Vagina (tissue), 2 donors: Measurements from ENCODE around the gene NEDD8.

Experiments used
- POLR2AphosphoS5 ChIP-seq, 2 donors: sonication (generic); formaldehyde crosslinking; IDR thresholded peaks; one replicate each; pipeline ENCODE4 v1.9.0; 2017; ENCODE audit warnings: antibody characterized with exemption in 2 of 2, mild to moderate bottlenecking in 2 of 2, low read depth in 1 of 2; ENCODE audit not compliant: insufficient read depth in 1 of 2
- TF ChIP-seq, protein P1 (sequence below), 3 experiments: fragments of 450-650 bp in 2 of 3; fragments of 200-600 bp in 1 of 3; sonication (generic) in 1 of 3; IDR thresholded peaks; one replicate each; pipeline ENCODE4 v1.5.1; 2017 to 2019; ENCODE audit warnings: antibody characterized with exemption in 3 of 3, mild to moderate bottlenecking in 2 of 3, moderate library complexity in 2 of 3

DNA sequence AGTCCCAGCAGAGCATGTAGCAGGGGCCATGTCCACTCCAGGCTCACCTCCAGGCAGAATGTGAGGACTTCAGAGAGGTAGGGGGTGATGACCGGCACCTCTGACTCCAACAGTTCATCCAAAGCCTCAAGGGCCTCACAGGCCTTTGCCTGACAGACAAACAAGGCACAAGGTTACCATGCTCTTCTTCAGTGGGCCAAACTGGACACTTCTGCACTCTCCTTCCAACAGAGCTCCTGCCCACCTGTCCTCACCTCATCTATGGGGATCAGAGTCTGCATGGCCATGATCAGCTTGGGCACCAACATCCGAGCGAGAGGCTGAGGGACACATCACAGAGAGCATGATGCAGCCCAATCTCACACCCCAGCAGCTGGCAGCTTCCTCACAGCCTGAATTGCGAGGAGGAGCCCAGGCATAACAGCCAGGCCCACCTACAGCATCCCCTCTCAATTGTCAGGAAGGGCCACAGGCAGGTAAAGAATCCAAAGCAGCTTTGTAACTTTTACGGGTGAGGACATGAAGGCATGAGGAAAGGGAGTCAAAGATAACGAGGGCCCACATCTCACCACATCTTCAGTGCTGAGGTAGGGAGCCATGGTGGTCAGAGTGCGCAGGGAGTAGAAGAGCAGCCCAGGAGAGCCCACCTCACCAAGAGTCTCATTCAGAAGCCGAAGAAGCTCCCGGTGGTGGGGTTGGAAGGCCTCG lies 45.2 kb downstream of the NEDD8 start:
- TF ChIP-seq, protein P1, sequence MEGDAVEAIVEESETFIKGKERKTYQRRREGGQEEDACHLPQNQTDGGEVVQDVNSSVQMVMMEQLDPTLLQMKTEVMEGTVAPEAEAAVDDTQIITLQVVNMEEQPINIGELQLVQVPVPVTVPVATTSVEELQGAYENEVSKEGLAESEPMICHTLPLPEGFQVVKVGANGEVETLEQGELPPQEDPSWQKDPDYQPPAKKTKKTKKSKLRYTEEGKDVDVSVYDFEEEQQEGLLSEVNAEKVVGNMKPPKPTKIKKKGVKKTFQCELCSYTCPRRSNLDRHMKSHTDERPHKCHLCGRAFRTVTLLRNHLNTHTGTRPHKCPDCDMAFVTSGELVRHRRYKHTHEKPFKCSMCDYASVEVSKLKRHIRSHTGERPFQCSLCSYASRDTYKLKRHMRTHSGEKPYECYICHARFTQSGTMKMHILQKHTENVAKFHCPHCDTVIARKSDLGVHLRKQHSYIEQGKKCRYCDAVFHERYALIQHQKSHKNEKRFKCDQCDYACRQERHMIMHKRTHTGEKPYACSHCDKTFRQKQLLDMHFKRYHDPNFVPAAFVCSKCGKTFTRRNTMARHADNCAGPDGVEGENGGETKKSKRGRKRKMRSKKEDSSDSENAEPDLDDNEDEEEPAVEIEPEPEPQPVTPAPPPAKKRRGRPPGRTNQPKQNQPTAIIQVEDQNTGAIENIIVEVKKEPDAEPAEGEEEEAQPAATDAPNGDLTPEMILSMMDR (IDR thresholded peaks at IDR 0.05): no peak
- no peak for TF ChIP-seq POLR2AphosphoS5 (IDR thresholded peaks at IDR 0.05; ENCODE audit: insufficient read depth in 1 of 2, low read depth in 1 of 2)
